ENCODE data around the gene IGF2R.
A peak's percentile ranks its signal among the peaks of the same experiment; 100 is the strongest.

Gene IGF2R

DNA sequence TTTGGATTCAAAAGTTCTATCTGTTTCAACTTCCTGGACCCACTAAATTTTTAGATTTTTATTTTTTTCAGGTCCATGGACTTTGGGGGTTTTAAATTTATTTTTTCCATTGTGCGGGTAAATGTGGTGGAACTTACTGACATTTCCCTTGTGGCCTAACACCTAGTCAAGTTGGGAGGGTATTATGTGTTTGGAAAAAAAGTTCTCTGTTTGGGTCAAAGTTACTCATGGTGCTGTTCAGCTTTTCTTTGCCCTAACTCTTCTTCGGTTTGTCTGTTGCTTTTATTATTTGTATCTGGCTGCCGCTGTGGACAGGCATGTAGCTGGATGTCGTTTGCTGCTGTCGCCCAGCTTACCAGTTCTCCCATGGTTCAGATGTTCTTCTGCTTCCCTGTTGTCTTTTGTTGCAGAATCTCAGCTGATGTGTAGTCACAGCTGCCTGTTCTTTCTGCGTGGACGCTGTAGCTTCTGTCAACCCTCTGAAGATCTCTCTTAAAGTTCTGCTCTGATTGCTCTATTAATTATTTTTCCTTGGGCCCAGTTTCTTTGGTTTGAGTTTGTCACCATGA lies 7.9 kb downstream of the IGF2R start:
- no peak for DNase-seq (ENCODE audit: low read depth in 1 of 2, low spot score in 1 of 2)

DNA sequence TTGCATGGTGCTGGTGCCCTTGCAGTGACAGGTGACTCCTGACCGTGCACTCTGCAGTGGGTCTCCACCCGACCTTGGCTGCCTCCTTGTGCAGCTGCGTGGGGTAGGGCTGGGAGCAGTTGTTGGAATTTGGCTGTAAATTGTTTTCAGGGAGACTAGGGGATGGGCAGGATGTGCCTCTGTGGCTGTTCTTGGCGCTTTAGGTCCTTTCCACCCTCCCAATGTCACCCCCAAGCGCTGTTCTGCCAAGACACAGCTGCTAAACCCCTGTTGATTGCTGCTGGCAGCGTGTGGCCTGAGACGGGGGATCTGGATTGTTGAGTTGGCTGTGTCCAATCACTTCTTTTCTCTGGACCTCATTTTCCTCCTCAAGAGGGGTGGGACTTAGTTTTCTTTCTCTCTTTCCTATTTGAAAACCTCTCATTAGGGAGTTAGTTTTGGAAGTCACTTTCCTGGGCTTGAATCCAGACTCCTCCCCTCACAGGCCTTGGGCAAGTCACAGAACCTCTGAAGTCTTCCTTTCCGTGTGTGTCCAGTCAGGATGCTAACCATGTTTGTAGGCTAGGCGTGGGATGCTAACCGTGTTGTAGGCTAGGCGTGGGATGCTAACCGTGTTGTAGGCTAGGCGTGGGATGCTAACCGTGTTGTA lies 8.5 kb downstream of the IGF2R start:
- DNase-seq (ENCODE audit: low read depth in 1 of 2, low spot score in 1 of 2), result no peak

DNA sequence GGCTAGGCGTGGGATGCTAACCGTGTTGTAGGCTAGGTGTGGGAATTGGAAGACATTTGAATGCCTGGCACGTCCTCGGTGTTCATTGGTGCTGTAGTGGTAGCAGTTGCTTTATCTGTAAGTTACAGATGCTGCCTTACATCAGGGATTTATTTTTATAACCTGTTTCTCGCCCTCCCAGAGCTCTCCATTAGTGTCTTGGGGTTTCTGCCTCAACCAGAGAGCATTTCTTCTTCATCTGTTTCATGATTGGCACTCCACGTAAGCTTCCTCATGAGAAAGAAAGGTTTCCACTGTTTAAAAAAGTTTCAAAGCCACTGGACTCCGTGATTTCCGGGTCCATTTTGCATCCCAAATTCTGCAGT lies 9.0 kb downstream of the IGF2R start:
- no peak for DNase-seq (ENCODE audit: low read depth in 1 of 2, low spot score in 1 of 2)

DNA sequence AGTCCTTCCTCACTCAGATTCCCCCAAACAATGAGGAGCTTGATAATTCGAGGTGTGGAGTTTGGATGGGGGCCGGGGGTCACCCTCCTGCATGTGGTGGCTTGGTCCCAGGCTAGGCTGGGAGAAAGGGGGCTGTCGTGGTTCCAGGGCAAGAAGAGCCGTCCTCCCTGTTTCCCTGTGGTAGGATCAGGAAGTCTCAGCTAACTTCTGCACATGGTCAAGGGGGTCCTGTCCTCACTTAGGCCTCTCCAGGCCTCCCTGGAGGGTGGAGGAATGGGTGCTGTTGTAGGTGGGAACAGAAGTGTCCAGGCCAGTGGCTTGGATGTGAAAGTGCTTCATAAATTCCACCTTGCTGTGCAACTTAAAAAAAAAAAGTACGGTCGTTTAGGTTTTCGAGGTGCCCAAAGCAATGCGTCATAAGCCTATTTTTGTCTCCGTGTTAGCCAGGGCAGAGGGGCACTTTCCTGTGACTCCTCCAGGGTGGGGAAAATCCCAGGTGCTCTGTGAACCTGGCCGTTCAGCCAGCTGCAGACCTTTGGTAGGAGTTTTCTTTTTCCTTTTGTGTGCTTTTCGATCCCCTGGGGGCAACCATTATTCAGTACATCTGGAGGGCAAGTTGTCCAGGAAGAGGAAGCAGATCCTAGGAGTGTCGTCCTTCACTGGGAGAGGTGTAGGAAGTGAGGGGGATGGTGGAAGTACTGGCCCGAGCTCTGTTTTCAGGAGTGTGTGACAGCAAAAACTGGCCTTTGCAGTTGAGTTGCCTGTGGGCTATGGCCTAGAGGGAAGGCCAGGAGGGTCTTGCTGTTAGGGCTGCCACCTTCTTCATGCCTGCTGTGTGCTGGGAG lies 9.6 kb downstream of the IGF2R start:
- no peak for DNase-seq (ENCODE audit: low read depth in 1 of 2, low spot score in 1 of 2)

DNA sequence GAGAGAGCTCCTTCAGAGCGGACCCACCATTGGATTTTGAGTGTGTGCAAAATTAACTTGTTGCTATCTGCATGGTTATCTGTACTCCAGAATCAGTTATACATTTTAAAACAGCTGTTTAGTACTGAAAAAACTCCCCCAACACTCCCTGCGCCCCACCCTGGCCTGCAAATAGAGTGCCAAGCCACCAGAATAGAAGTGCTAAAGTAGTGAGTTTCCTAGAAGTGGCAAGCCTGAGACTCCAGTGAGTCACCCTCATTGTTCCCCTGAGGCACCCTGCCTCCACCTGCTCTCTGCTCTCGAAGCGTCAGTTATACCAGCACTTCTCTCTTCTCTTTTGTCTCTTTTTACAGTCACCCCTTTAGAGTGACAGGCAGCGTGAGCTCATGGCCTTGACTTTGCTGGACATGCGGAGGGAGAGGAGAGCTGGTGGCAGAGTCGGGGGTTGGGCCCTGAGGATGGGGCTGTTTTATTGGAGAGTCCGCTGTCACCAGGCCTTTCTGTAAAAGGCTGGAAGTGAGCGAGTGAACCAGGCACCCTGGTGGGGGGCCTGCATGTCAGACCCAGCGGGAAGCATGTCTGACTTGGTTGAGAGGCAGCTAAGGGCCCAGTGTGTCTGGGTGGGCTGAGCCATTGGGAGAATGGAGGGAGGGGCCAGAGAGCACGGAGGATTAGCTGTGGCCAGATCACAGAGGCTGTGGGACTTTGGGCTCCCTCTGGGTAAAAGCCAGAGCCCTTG lies 10.4 kb downstream of the IGF2R start:
- peak in 1 of 2 donors; percentile 71 for DNase-seq (ENCODE audit: low read depth in 1 of 2, low spot score in 1 of 2)

DNA sequence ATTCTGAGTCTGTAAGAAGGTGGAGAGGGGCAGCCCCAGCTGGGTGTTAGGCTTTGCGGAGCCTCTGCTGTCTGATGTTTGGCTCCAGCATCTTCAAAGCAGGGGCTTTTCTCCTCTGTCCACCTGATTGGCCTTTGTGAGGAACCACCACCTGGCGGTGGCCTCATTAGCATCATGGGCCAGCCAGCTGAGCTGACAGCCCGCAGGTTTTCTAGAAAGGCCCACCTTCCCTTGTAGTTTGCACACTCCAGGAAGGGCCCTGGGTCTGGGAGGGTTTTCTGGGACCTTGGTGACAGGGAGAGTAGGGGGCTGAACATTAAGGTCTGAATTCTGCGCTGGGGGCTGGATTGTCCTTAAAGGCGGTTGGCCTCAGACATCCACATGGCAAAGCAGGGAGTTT lies 11.6 kb downstream of the IGF2R start:
- DNase-seq (ENCODE audit: low read depth in 1 of 2, low spot score in 1 of 2), result no peak

DNA sequence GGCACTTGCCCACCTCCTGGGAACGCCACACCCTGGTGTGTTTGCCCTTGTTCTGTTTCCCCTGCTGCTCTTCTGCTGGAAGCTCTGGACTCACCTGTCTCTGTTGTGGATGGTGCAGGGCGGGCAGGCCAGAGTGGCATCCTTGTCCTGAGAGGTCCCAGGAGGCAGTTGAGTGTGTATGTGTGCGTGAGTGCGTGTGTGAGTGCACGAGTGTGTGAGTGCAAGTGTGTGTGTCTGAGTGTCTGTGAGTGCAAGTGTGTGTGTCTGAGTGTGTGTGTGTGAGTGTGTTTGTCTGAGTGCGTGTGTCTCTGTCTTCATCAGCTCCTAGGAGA lies 12.2 kb downstream of the IGF2R start:
- no peak for DNase-seq (ENCODE audit: low read depth in 1 of 2, low spot score in 1 of 2)

DNA sequence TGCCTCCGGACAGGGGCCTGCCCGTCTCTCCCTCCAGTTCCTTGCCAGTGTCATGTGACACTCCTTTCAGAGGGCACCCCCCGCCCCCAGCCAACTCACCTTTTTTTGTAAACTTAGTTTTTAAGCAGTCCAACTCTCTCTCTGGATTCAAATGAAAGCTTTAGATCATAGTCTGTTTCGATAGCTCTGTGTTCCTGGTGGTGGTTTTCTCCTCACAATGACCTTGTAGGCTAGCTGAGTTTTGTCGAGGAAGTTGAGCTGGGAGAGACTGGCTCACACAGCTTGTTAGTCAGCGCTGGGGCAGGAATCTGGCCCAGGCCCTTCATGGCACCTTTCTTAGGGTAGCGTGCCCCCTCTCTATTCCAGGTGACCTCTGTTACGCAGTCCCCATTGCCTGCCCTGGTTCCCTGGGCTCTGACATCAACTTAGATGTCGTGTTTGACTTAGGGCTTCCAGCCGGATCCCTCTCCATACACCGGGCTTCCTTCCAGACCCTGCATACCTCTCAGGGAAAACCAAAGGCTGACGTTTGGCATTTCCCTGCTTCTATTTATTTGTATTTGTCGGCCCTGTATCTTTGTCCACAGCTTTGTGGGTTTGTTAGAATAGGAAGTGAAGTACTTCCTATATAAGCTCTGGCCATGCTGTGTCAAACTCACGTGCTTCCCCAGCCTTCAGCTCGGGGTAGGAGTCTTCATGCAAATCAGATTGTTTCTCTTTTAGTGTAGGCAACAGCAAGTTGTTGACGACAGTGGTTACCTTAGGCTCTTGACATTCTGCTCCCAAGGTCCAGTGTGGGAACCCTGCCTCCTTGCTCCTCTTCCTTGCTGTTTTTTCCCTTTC lies 12.7 kb downstream of the IGF2R start:
- no peak for DNase-seq (ENCODE audit: low read depth in 1 of 2, low spot score in 1 of 2)

DNA sequence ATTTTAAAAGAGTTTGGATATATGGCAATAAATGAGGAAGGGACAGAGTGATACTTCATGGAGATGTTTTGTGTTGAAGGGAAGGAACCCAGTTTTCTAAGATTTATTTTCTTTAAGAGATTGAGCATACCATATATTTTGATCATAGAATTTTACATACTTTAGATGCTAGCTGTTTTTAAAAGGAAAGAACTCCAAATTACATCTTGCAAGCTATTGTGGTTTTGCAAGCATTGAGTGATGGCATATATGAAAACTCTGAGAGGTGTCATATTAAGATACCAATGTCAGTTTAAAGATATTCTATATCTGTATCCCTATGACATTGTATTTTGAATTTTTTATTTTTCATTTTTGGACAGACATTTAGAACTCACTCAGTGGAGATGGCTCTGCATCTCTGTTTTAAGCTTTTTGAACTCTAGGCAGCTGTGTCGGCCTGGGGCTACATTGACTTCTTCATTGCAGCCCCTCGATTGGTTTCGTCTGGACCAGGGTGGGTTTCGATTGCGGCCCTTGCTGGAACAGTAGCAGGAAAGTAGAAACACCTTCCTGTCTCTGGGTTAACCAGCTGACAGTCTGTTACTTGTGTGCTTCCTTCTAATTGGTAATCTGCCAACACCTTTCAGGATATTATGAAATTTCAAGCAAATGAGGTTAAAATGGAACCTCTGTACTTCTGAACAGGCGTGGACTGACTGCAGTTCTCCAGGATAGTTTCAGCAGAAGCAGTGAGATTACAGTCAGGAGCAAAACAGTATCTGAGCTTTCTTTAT lies 14.0 kb downstream of the IGF2R start:
- DNase-seq (ENCODE audit: low read depth in 1 of 2, low spot score in 1 of 2), result no peak

DNA sequence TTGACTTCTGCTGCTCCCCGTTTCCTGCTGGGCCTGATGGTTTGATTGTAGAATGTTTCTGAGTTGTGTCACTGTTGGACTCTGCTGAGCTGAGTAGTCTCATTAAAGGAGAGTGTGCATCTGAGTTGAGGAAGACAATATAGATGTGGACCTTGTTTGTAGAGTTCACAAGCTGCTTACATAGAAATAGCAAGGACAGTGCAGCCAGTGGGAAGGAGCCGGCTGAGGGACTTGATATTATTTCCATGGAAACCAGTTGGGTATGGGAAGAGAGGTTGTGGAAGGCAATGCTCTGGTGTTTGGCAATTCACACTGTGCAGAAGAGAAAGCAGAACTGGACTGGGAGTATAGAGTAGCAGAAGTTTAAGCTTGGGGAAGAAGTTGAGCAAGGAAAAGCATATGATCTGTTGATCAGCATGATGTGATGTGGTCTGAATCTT lies 14.8 kb downstream of the IGF2R start:
- DNase-seq (ENCODE audit: low read depth in 1 of 2, low spot score in 1 of 2), result no peak

DNA sequence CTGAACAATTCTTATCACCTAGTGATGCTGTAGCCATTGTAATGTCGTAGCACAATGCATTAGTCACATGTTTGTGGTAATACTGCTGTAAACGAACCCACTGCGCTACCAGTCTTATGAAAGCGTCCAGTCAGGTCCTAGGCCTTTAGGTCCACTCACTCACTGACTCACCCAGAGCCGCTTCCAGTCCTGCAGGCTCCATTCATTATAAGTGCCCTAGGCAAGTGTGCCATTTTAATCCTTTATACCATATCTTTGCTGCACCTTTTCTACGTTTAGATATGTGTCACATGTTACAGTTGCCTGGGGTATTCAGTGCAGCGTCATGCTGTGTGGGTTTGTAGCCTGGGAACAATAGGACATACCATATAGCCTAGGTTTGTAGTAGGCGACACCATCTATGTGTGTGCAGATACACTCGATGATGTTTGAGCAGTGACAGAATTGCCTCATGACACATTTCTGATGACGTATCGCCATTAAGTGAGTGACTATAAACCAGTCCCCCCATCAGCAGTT lies 15.4 kb downstream of the IGF2R start:
- DNase-seq (ENCODE audit: low read depth in 1 of 2, low spot score in 1 of 2), result no peak

DNA sequence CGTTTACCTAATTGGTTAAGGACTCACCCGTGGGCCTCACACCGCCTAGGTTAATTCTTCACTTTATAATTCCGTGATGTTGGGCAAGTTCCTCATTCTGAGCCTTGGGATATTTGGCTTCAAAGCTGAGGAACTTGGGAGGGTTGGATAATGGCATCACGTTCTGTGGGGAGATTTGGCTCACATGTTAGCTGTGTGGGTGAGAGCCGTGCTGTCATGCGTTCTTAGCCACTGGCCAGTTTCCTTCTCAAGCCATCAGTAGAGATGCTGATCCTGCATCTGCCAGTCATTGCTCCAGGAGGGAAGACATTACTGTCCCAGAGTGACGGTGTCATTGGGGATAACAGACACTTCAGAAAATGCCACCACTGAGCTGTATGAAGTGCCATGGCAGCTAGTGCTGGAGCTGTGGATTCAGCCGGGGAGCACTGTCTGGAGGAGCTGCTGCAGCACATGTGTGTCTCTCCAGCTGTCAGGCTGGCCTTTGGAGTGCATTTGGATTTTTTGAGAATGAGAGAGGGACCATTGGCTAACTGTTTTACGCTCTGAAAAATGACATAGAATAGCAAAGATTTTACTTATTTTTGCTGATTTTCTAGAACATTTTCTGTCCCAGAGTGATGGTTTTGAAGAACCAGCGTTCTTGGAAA lies 16.5 kb downstream of the IGF2R start:
- DNase-seq (ENCODE audit: low read depth in 1 of 2, low spot score in 1 of 2), result no peak

DNA sequence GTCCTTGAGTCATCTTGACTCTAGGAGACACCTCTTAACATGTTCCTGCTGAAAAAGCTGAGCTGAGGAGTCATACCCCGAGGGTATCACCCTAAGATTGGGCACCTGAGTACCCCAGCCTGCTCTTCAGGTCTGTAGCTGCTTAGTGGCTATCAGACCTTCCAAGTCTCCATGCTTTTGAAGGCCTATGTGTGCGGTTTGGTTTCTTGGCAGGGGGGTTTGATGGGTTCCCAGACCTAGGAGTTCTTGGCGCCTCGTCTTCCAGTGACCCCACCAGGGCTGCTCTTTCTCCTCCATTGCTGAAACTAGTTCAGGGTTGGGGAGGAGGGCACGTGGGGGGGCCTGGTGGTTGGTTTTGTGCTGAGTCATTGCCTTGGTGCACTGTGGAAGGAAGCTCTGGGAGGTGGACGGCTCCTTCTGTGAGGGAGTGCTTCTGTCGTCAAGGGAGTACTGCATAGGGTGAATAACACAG lies 20.1 kb downstream of the IGF2R start:
- DNase-seq (ENCODE audit: low read depth in 1 of 2, low spot score in 1 of 2), result no peak

DNA sequence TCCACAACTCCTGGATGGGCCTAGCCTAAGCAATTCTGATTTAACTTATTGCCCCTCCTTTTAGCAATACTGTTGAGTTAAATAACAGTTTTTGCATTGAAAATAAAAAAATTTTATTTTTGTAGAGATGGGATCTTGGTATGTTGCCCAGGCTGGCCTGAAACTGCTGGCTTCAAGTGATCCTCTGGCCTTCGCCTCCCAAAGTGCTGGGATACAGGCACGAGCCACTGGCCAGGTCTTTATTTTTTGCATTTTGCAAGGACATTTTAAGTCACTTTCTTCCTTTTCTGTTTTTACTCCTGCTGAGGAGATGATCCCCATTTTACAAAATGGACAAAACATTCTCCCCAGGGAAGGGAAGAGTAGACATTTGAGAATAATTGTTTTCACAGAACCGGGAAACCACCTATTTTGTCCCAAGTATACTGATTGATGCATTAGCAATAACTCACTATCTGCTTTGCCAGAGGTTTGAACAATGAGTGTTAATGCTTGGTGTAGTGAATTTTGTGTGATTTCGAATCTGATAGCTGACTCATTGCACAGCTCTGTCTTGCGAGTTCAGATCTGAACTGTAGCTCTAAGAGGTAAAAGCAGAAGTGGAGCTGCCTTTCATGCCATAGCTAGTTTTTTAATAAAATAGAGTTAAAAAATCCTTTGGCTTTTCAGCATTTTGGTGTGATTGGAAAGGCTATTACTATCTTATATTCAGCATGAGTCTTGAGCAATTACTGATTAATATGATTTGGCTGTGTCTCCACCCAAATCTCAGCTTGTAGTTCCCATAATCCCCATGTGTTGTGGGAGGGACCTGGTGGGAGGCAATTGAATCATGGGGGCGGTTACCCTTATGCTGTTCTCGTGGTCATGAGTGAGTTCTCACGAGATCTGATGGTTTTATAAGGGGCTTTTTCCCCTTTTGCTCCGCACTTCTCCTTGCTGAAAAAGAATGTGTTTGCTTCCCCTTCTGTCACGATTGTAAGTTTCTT lies 20.9 kb downstream of the IGF2R start:
- no peak for DNase-seq (ENCODE audit: low read depth in 1 of 2, low spot score in 1 of 2)

DNA sequence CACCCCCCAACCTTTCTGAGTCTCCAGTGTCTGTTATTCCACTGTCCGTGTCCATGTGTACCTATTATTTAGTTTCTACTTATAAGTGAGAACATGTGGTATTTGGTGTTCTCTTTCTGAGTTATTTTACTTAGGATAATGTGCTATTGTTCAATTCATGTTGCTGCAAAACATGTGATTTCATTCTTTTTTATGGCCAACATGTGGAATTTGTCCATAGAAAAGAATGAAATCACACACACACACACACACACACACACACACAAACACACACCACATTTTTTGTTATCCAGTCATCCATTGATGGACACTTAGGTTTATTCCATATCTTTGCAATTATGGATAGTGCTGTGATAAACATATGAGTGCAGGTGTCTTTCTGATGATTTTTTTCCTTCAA lies 23.5 kb downstream of the IGF2R start:
- no peak for DNase-seq (ENCODE audit: low read depth in 1 of 2, low spot score in 1 of 2)

DNA sequence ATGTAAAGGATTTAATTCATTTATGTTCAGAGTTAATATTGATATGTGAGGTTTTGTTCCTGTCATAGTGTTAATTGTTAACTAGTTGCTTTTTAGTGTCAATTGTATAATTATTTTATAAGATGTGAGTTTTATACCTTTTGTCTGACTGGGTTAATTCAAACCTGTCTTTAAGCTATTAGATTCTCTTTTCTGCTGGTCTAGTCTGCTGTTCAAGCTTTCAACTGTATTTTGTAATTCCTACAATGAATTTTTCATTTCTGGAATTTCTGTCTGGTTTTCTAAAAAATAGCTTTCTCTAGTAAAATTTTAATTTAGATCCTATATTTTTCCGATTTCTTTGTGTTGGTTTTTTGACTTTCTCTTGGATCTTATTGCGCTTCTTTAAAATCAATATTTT lies 26.5 kb downstream of the IGF2R start:
- DNase-seq (ENCODE audit: low read depth in 1 of 2, low spot score in 1 of 2), result no peak

DNA sequence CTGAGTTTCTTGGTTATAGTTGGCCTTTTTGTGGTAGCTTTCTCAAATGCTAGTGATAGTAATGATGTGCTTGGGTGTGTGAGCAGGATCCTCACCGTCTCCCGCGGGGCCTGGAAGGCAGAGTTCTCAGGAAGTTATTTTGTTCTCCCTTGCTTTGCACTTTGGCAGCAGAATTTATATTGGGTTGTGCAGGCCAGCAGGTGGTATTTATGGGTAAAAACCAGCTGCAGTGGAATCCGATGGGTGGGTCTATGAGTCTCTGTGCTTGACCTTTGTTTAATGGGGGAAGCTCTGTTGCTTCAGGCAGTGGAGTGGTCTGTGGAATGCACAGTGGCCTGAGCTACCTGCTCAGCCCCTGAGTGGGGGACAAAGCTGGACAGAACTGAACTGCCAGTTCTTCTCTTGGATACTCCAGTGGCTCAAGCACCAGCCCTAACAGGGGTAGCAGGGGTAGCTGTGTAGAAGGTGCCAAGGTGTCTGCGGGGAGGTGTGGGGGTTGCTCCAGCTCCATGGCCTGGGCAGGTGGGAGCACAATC lies 27.3 kb downstream of the IGF2R start:
- no peak for DNase-seq (ENCODE audit: low read depth in 1 of 2, low spot score in 1 of 2)

All from activated CD4-positive, alpha-beta T cell treated with anti-CD3 and anti-CD28 coated beads, Interleukin-2, amount 50 U/mL, for 24 hours (primary cell).